OCI-LY3 (cell line): Measurements from ENCODE around the gene TUBE1.

ENCODE experiments used
- H2AFZ ChIP-seq: fragments of 200-600, 300-600 bp; shearing (Covaris generic); 2 replicates; pipeline ENCODE4 v1.6.0; 2014; ENCODE audit warnings: antibody characterized with exemption, low read depth, low read length
- H3K27ac ChIP-seq: fragments of 200-600, 300-600 bp; sonication (generic); 2 replicates; pipeline ENCODE4 v1.5.1; 2014; ENCODE audit warnings: mild to moderate bottlenecking, low read length, moderate library complexity, mixed read lengths
- H3K27me3 ChIP-seq: fragments of 200-600, 300-600 bp; sonication (generic); 2 replicates; pipeline ENCODE4 v1.6.1; 2014; ENCODE audit warnings: low read depth, low read length, mixed read lengths
- H3K36me3 ChIP-seq: fragments of 200-600, 300-600 bp; sonication (generic); replicated peaks from 2 replicates; pipeline ENCODE3; 2014; ENCODE audit warnings: low read depth, low read length, mixed read lengths
- H3K4me1 ChIP-seq: fragments of 300-600, 200-600 bp; sonication (generic); 2 replicates; pipeline ENCODE4 v1.6.1; 2014; ENCODE audit warnings: low read length, mixed read lengths
- H3K4me2 ChIP-seq: fragments of 200-600, 300-600 bp; sonication (generic); 2 replicates; pipeline ENCODE4 v1.6.1; 2014; ENCODE audit warnings: low read length, mixed read lengths
- H3K4me3 ChIP-seq: fragments of 300-600, 200-600 bp; sonication (generic); 2 replicates; pipeline ENCODE4 v1.5.1; 2014; ENCODE audit warnings: antibody characterized with exemption, mild to moderate bottlenecking, low read length, moderate library complexity
- H3K79me2 ChIP-seq: fragments of 300-600, 200-600 bp; shearing (Covaris generic); 2 replicates; pipeline ENCODE4 v1.6.1; 2014; ENCODE audit warnings: mild to moderate bottlenecking, low read length, mixed read lengths
- H3K9ac ChIP-seq: fragments of 300-600, 200-600 bp; shearing (Covaris generic); 2 replicates; pipeline ENCODE4 v1.6.0; 2014; ENCODE audit warnings: mild to moderate bottlenecking, low read length, moderate library complexity
- H3K9me3 ChIP-seq: fragments of 200-600, 300-600 bp; shearing (Covaris generic); 2 replicates; pipeline ENCODE4 v1.6.1; 2014; ENCODE audit warnings: low read length, mixed read lengths; ENCODE audit not compliant: insufficient read depth
- H4K20me1 ChIP-seq: fragments of 200-600, 300-600 bp; sonication (generic); 2 replicates; pipeline ENCODE4 v1.6.1; 2016; ENCODE audit warnings: low read length, mixed read lengths; ENCODE audit not compliant: insufficient read depth
- CTCF ChIP-seq: fragments of 200-600, 300-600 bp; sonication (generic); IDR thresholded peaks from 2 replicates; pipeline ENCODE4 v1.5.1; 2014; ENCODE audit warnings: antibody characterized with exemption, low read length, low read depth
- EZH2phosphoT487 ChIP-seq: fragments of 200-600 bp; shearing (Covaris generic); IDR thresholded peaks from 2 replicates; pipeline ENCODE4 v1.6.1; 2018; ENCODE audit warnings: antibody characterized with exemption, mixed run types, low read depth

Gene TUBE1

GRCh38 chr6:112027942-112028674 lies 59.2 kb downstream of the TUBE1 start:
- Histone ChIP-seq H3K27ac (no peak overlapping the region), H3K9ac (no peak overlapping the region), H3K4me2 (no peak overlapping the region), H3K4me1 (peaks cover 11% of the 10 kb centered on the region), H3K4me3 (no peak overlapping the region), H3K36me3 (no peaks in the 10 kb centered on the region), H3K79me2 (no peaks in the 10 kb centered on the region), H3K9me3 (no peaks in the 10 kb centered on the region), H3K27me3 (0 out of 2 replicates have a peak, but pooled peaks cover 2% of the 10 kb centered on the region), H4K20me1 (no peaks in the 10 kb centered on the region), H2AFZ (no peak overlapping the region)
- no peak for TF ChIP-seq CTCF
- no peak for TF ChIP-seq EZH2phosphoT487

GRCh38 chr6:112026933-112027332 lies 60.3 kb downstream of the TUBE1 start:
- H4K20me1 ChIP-seq, result no peaks in the 10 kb centered on the region
- no peak overlapping the region for H3K9ac ChIP-seq
- no peak overlapping the region for H3K27ac ChIP-seq
- no peak overlapping the region for H3K4me3 ChIP-seq
- no peaks in the 10 kb centered on the region for H3K9me3 ChIP-seq
- TF ChIP-seq CTCF (no peak), EZH2phosphoT487 (no peak)
- peaks cover 11% of the 10 kb centered on the region for H3K4me1 ChIP-seq
- H3K4me2 ChIP-seq, result no peak overlapping the region
- H3K79me2 ChIP-seq, result no peaks in the 10 kb centered on the region
- no peaks in the 10 kb centered on the region for H3K36me3 ChIP-seq
- H2AFZ ChIP-seq, result no peak overlapping the region
- H3K27me3 ChIP-seq, result no peaks in the 10 kb centered on the region

- H3K36me3 ChIP-seq, result no peaks in the 10 kb centered on the region
- H3K4me3 ChIP-seq, result no peak overlapping the region
- H3K27ac ChIP-seq, result no peak overlapping the region
- H4K20me1 ChIP-seq, result no peaks in the 10 kb centered on the region
- H3K9me3 ChIP-seq, result no peaks in the 10 kb centered on the region
- TF ChIP-seq CTCF (no peak), EZH2phosphoT487 (no peak)
- H2AFZ ChIP-seq, result no peak overlapping the region
- no peaks in the 10 kb centered on the region for H3K27me3 ChIP-seq
- peaks cover 11% of the 10 kb centered on the region for H3K4me1 ChIP-seq
- H3K79me2 ChIP-seq, result no peaks in the 10 kb centered on the region
- H3K4me2 ChIP-seq, result no peak overlapping the region
- no peak overlapping the region for H3K9ac ChIP-seq
These were observed 62.8 kb downstream of the TUBE1 start for GRCh38 chr6:112024464-112024863.

- Histone ChIP-seq H3K4me1 (peaks cover 3% of the 10 kb centered on the region; the same call in 1 of the 2 replicates), H3K9ac (no peak overlapping the region), H3K36me3 (no peaks in the 10 kb centered on the region), H3K27ac (no peak overlapping the region), H3K9me3 (no peaks in the 10 kb centered on the region), H3K4me2 (no peak overlapping the region), H3K79me2 (no peaks in the 10 kb centered on the region), H3K4me3 (no peak overlapping the region), H2AFZ (no peak overlapping the region), H3K27me3 (no peaks in the 10 kb centered on the region), H4K20me1 (no peaks in the 10 kb centered on the region)
- TF ChIP-seq EZH2phosphoT487, result no peak
These were observed 64.5 kb downstream of the TUBE1 start for GRCh38 chr6:112022749-112023148.
